Gastrocnemius medialis (tissue), 4 donors: ENCODE data around the gene EXOG.

ENCODE experiments used
- POLR2A ChIP-seq, 2 donors: fragments of 450-650 bp; IDR thresholded peaks; one replicate each; pipeline ENCODE4 v1.6.1; 2017; ENCODE audit warnings: antibody characterized with exemption in 2 of 2, mild to moderate bottlenecking in 2 of 2, moderate library complexity in 2 of 2
- TF ChIP-seq, protein P1 (sequence below), 5 experiments: fragments of 450-650 bp in 3 of 5; fragments of 200-600 bp in 2 of 5; sonication (generic) in 2 of 5; IDR thresholded peaks in 4 of 5; conservative IDR thresholded peaks in 1 of 5; 1 replicate in 4 of 5; 2 replicates in 1 of 5; pipeline ENCODE4 v1.5.1; 2016 to 2019; ENCODE audit warnings: antibody characterized with exemption in 5 of 5, mild to moderate bottlenecking in 3 of 5, moderate library complexity in 3 of 5

DNA sequence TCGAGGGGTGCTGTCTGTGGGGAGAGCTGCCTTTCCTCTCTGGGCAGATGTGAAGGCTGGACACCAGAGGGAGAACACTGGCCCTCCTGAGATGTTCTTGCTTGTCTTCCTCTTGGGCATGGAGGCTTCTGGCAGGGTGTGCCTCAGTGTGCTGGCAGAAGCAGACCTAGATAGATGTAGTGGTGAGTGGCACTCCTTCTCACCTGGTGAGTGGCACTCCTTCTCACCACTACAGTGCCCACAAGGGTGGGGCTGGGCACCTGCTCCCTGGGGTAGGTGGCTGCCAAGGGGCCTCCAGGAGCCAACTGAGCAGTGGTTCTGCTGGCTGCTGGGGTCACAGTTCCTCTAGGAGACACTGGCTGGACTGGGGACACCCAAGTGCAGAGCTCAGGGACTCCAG lies 23.8 kb upstream of the EXOG start:
- TF ChIP-seq, protein P1, sequence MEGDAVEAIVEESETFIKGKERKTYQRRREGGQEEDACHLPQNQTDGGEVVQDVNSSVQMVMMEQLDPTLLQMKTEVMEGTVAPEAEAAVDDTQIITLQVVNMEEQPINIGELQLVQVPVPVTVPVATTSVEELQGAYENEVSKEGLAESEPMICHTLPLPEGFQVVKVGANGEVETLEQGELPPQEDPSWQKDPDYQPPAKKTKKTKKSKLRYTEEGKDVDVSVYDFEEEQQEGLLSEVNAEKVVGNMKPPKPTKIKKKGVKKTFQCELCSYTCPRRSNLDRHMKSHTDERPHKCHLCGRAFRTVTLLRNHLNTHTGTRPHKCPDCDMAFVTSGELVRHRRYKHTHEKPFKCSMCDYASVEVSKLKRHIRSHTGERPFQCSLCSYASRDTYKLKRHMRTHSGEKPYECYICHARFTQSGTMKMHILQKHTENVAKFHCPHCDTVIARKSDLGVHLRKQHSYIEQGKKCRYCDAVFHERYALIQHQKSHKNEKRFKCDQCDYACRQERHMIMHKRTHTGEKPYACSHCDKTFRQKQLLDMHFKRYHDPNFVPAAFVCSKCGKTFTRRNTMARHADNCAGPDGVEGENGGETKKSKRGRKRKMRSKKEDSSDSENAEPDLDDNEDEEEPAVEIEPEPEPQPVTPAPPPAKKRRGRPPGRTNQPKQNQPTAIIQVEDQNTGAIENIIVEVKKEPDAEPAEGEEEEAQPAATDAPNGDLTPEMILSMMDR (IDR thresholded peaks at IDR 0.05 in 4 of 5, conservative IDR thresholded peaks at IDR 0.05 in 1 of 5) = no peak
- no peak for TF ChIP-seq POLR2A (IDR thresholded peaks at IDR 0.05)
